Measurements from ENCODE around the gene RSPO3. TPM values are rescaled to one million over a fixed set of nuclear protein-coding genes. Genes with fewer than 3 reads are reported as not detected.

The RSPO3 gene
- polyA plus RNA-seq, 1 of the 3 experiments (the other 2 are of a cell fraction) = not detected

GRCh38 chr6:127085181-127085580 lies 33.3 kb upstream of the RSPO3 start:
- no peak overlapping the region for H3K27ac ChIP-seq (ENCODE audit: low read depth in 2 of 2, low read length in 1 of 2)
- no peak overlapping the region for H3K4me2 ChIP-seq
- 10% methylated on average over 3 of the region's 3 CpGs for WGBS (ENCODE audit: low lambda C conversion rate)
- TF ChIP-seq IRF3 (IDR thresholded peaks at IDR 0.05; ENCODE audit: low read depth, low read length) (no peak), USF1 (IDR thresholded peaks at IDR 0.05; ENCODE audit: borderline replicate concordance, low read depth) (no peak), PBX3 (IDR thresholded peaks at IDR 0.05) (no peak), NFIC (IDR thresholded peaks at IDR 0.05; ENCODE audit: borderline replicate concordance) (no peak), TEAD4 (IDR thresholded peaks at IDR 0.05; ENCODE audit: borderline replicate concordance, insufficient read depth) (no peak), MXI1 (IDR thresholded peaks at IDR 0.05; ENCODE audit: low read depth, low read length) (no peak), FOSL2 (IDR thresholded peaks at IDR 0.05; ENCODE audit: borderline replicate concordance, low read depth) (no peak), RAD21 (IDR thresholded peaks at IDR 0.05; ENCODE audit: low read length) (no peak), GABPA (IDR thresholded peaks at IDR 0.05; ENCODE audit: low read depth) (no peak), EZH2phosphoT487 (IDR thresholded peaks at IDR 0.05; ENCODE audit: borderline replicate concordance, low read depth) (no peak), YY1 (IDR thresholded peaks at IDR 0.05; ENCODE audit: low read depth) (no peak), USF2 (IDR thresholded peaks at IDR 0.05; ENCODE audit: borderline replicate concordance, low read depth, low read length) (no peak), JUND (IDR thresholded peaks at IDR 0.05) (no peak), MEF2A (IDR thresholded peaks at IDR 0.05; ENCODE audit: borderline replicate concordance, low read depth) (no peak)
- H4K20me1 ChIP-seq (ENCODE audit: insufficient read depth) = no peaks in the 10 kb centered on the region
- H3K27me3 ChIP-seq (ENCODE audit: insufficient read depth) = no peaks in the 10 kb centered on the region
- H3K79me2 ChIP-seq (ENCODE audit: insufficient read depth) = no peaks in the 10 kb centered on the region
- no peaks in the 10 kb centered on the region for H3K9me2 ChIP-seq
- no peak overlapping the region for H3K9ac ChIP-seq
- no peak overlapping the region for H3K4me3 ChIP-seq (ENCODE audit: low read depth in 2 of 2, low read length in 1 of 2)
- no peaks in the 10 kb centered on the region for H3K9me3 ChIP-seq
- ChIA-PET CTCF (interaction anchor here (1.4 kb wide), 1 partner anchor 280 kb away, joined by 3 read pairs; no protein-coding TSS in a partner anchor), POLR2A (no interaction called here)
- no peaks in the 10 kb centered on the region for H3F3A ChIP-seq (replicated peaks; ENCODE audit: insufficient read depth)
- H3K4me1 ChIP-seq (ENCODE audit: control insufficient read depth in 1 of 2, insufficient read depth in 2 of 2, low read depth in 1 of 2, low read length in 1 of 2) = no peaks in the 10 kb centered on the region
- no peak overlapping the region for H2AFZ ChIP-seq (ENCODE audit: low read depth)
- no peaks in the 10 kb centered on the region for H3K36me3 ChIP-seq (replicated peaks in 1 of 2; ENCODE audit: control insufficient read depth in 1 of 2, insufficient read depth in 2 of 2, low read length in 1 of 2)
- DNase-seq = no peak

- H3K36me3 ChIP-seq (replicated peaks in 1 of 2; ENCODE audit: control insufficient read depth in 1 of 2, insufficient read depth in 2 of 2, low read length in 1 of 2) = no peaks in the 10 kb centered on the region
- H3K9ac ChIP-seq = no peak overlapping the region
- H3K4me2 ChIP-seq = no peak overlapping the region
- ChIA-PET POLR2A (no interaction called here), CTCF (no interaction called here)
- no peak for DNase-seq
- WGBS (ENCODE audit: low lambda C conversion rate) = 8% methylated on average over 1 of the region's 1 CpG
- H3K9me2 ChIP-seq = no peaks in the 10 kb centered on the region
- no peaks in the 10 kb centered on the region for H3K27me3 ChIP-seq (ENCODE audit: insufficient read depth)
- no peaks in the 10 kb centered on the region for H3K79me2 ChIP-seq (ENCODE audit: insufficient read depth)
- H3F3A ChIP-seq (replicated peaks; ENCODE audit: insufficient read depth) = no peaks in the 10 kb centered on the region
- H4K20me1 ChIP-seq (ENCODE audit: insufficient read depth) = no peaks in the 10 kb centered on the region
- no peak overlapping the region for H2AFZ ChIP-seq (ENCODE audit: low read depth)
- no peak overlapping the region for H3K4me3 ChIP-seq (ENCODE audit: low read depth in 2 of 2, low read length in 1 of 2)
- no peak overlapping the region for H3K27ac ChIP-seq (ENCODE audit: low read depth in 2 of 2, low read length in 1 of 2)
- no peaks in the 10 kb centered on the region for H3K9me3 ChIP-seq
- H3K4me1 ChIP-seq (ENCODE audit: control insufficient read depth in 1 of 2, insufficient read depth in 2 of 2, low read depth in 1 of 2, low read length in 1 of 2) = no peaks in the 10 kb centered on the region
- TF ChIP-seq TEAD4 (IDR thresholded peaks at IDR 0.05; ENCODE audit: borderline replicate concordance, insufficient read depth) = no peak
- TF ChIP-seq ZBTB33 (IDR thresholded peaks at IDR 0.05; ENCODE audit: borderline replicate concordance, low read depth) = no peak
- no peak for TF ChIP-seq GATA2 (CRISPR knock-in tag; IDR thresholded peaks at IDR 0.05)
- no peak for TF ChIP-seq CTCF (IDR thresholded peaks at IDR 0.05)
- TF ChIP-seq ELF1 (IDR thresholded peaks at IDR 0.05) = no peak
- no peak for TF ChIP-seq FOXM1 (IDR thresholded peaks at IDR 0.05; ENCODE audit: low read depth)
- TF ChIP-seq FOSL2 (IDR thresholded peaks at IDR 0.05; ENCODE audit: borderline replicate concordance, low read depth) = no peak
- TF ChIP-seq SIN3A (IDR thresholded peaks at IDR 0.05; ENCODE audit: borderline replicate concordance, low read depth, low read length) = no peak
- no peak for TF ChIP-seq USF1 (IDR thresholded peaks at IDR 0.05; ENCODE audit: borderline replicate concordance, low read depth)
Observed at GRCh38 chr6:127090051-127090450, 28.4 kb upstream of the RSPO3 start.
